H1 (cell line): ENCODE data around the gene LDLRAP1. TPM values are rescaled to one million over a fixed set of nuclear protein-coding genes. Genes with fewer than 3 reads are reported as not detected.

Source experiments
- CTCF ChIA-PET: fragments of 300-600 bp; sonication (Branson Sonifier 250); formaldehyde crosslinking; loops from one replicate; lab custom pipeline; 2021; ENCODE audit not compliant: partially characterized antibody; lab: Charles Lee
- POLR2A ChIA-PET: fragments of 300-600 bp; sonication (Branson Sonifier 250); formaldehyde crosslinking; loops from one replicate; lab custom pipeline; 2021; ENCODE audit warnings: inconsistent platforms; ENCODE audit not compliant: partially characterized antibody; lab: Charles Lee
- DNase-seq, 2 experiments: peaks; one replicate each; pipeline versions ENCODE4 v3.0.0 to v3.0.0-alpha.2; 2010 to 2022; ENCODE audit warnings: low spot score in 2 of 2, low read depth in 1 of 2, mixed read lengths in 1 of 2
- FAIRE-seq: peaks from 2 replicates; lab custom pipeline; 2011; peaks lifted over from hg19 to GRCh38; lab: Jason Lieb, UNC
- H2AFZ ChIP-seq: 2 replicates; pipeline ENCODE4 v1.8.1; 2012; ENCODE audit warnings: low read length, inconsistent platforms
- H2AK5ac ChIP-seq: 2 replicates; pipeline ENCODE4 v1.6.1; 2013; ENCODE audit warnings: low read depth, low read length
- H2BK120ac ChIP-seq: replicated peaks from 2 replicates; pipeline ENCODE3; 2013; ENCODE audit warnings: low read depth, low read length, inconsistent platforms
- H2BK12ac ChIP-seq: 2 replicates; pipeline ENCODE4 v1.6.1; 2013; ENCODE audit warnings: low read depth, low read length
- H2BK15ac ChIP-seq: 2 replicates; pipeline ENCODE4 v1.6.1; 2013; ENCODE audit warnings: low read length
- H2BK20ac ChIP-seq: 2 replicates; pipeline ENCODE4 v1.6.1; 2013; ENCODE audit warnings: low read length
- H2BK5ac ChIP-seq: 2 replicates; pipeline ENCODE4 v1.6.1; 2013; ENCODE audit warnings: low read depth, low read length
- H3K14ac ChIP-seq: 2 replicates; pipeline ENCODE4 v1.6.1; 2013; ENCODE audit warnings: inconsistent platforms; ENCODE audit not compliant: insufficient read length
- H3K18ac ChIP-seq: 2 replicates; pipeline ENCODE4 v1.6.1; 2013; ENCODE audit warnings: low read length; ENCODE audit errors: extremely low read depth
- H3K23ac ChIP-seq: 2 replicates; pipeline ENCODE4 v1.6.1; 2013; ENCODE audit warnings: inconsistent platforms; ENCODE audit not compliant: insufficient read length
- H3K23me2 ChIP-seq: 2 replicates; pipeline ENCODE4 v1.6.1; 2013; ENCODE audit warnings: low read depth, low read length
- H3K27ac ChIP-seq: 2 replicates; pipeline ENCODE4 v1.6.1; 2011; ENCODE audit warnings: low read depth, low read length, inconsistent platforms
- H3K27me3 ChIP-seq, 4 experiments: replicated peaks in 1 of 4; 1 replicate in 1 of 4; 2 replicates in 3 of 4; pipeline versions ENCODE4 v1.6.1 to v1.8.1; 2011 to 2013; ENCODE audit warnings: low read length in 3 of 4, mild to moderate bottlenecking in 3 of 4, inconsistent platforms in 2 of 4, mixed read lengths in 2 of 4, moderate library complexity in 1 of 4; ENCODE audit not compliant: control insufficient read depth in 3 of 4, insufficient read depth in 3 of 4; ENCODE audit errors: extremely low read depth in 1 of 4
- H3K36me3 ChIP-seq, 4 experiments: 2 replicates each; pipeline versions ENCODE4 v1.6.1 to v1.8.1; 2011 to 2013; ENCODE audit warnings: mild to moderate bottlenecking in 4 of 4, low read length in 3 of 4, moderate library complexity in 2 of 4, control low read depth in 1 of 4, inconsistent platforms in 1 of 4; ENCODE audit not compliant: insufficient read depth in 4 of 4, control insufficient read depth in 2 of 4
- H3K4ac ChIP-seq: replicated peaks from 2 replicates; pipeline ENCODE3; 2013; ENCODE audit warnings: low read length, low read depth, mixed read lengths, inconsistent platforms; ENCODE audit not compliant: insufficient read length
- H3K4me1 ChIP-seq, 4 experiments: replicated peaks in 1 of 4; 1 replicate in 1 of 4; 2 replicates in 3 of 4; pipeline versions ENCODE4 v1.6.1 to v1.8.1; 2011 to 2013; ENCODE audit warnings: low read length in 3 of 4, inconsistent platforms in 2 of 4, mixed read lengths in 1 of 4; ENCODE audit not compliant: insufficient read depth in 4 of 4, control insufficient read depth in 3 of 4
- H3K4me2 ChIP-seq, 2 experiments: 2 replicates each; pipeline versions ENCODE4 v1.6.1 to v1.8.1; 2011 to 2013; ENCODE audit warnings: low read depth in 2 of 2, low read length in 2 of 2, control low read depth in 1 of 2, inconsistent platforms in 1 of 2, mild to moderate bottlenecking in 1 of 2; ENCODE audit not compliant: insufficient read depth in 1 of 2
- H3K4me3 ChIP-seq, 4 experiments: fragments of 200-600, 300-600 bp in 1 of 4; sonication (generic), shearing (Covaris generic), sonication (Bioruptor Twin) in 1 of 4; 2 replicates each; pipeline versions ENCODE4 v1.5.1 to v1.8.1; 2011 to 2016; ENCODE audit warnings: low read length in 4 of 4, low read depth in 3 of 4, control low read depth in 2 of 4, inconsistent platforms in 2 of 4, mild to moderate bottlenecking in 2 of 4, mixed read lengths in 1 of 4, moderate library complexity in 1 of 4; ENCODE audit not compliant: insufficient read depth in 2 of 4; ENCODE audit errors: extremely low read depth in 1 of 4
- H3K56ac ChIP-seq: replicated peaks from 2 replicates; pipeline ENCODE3; 2013; ENCODE audit warnings: low read depth, mild to moderate bottlenecking, mixed read lengths, low read length, inconsistent platforms; ENCODE audit not compliant: insufficient read length
- H3K79me1 ChIP-seq: 2 replicates; pipeline ENCODE4 v1.6.1; 2013; ENCODE audit warnings: low read depth, low read length, control low read depth
- H3K79me2 ChIP-seq, 2 experiments: 2 replicates each; pipeline versions ENCODE4 v1.6.1 to v1.8.1; 2012 to 2013; ENCODE audit warnings: low read length in 2 of 2, mild to moderate bottlenecking in 2 of 2, inconsistent platforms in 1 of 2; ENCODE audit not compliant: insufficient read depth in 2 of 2, control insufficient read depth in 1 of 2
- H3K9ac ChIP-seq, 4 experiments: replicated peaks in 1 of 4; 1 replicate in 1 of 4; 2 replicates in 3 of 4; pipeline versions ENCODE4 v1.6.1 to v1.8.1; 2011 to 2013; ENCODE audit warnings: low read depth in 3 of 4, low read length in 3 of 4, control low read depth in 2 of 4, mild to moderate bottlenecking in 2 of 4, moderate library complexity in 2 of 4, inconsistent platforms in 1 of 4; ENCODE audit errors: extremely low read depth in 1 of 4
- H3K9me3 ChIP-seq, 2 experiments: 2 replicates each; pipeline versions ENCODE4 v1.6.1 to v1.8.1; 2012 to 2013; ENCODE audit warnings: mild to moderate bottlenecking in 2 of 2, moderate library complexity in 2 of 2, control low read depth in 1 of 2, inconsistent platforms in 1 of 2, low read depth in 1 of 2, low read length in 1 of 2, mixed read lengths in 1 of 2; ENCODE audit not compliant: insufficient read depth in 2 of 2
- H4K20me1 ChIP-seq, 2 experiments: replicated peaks in 1 of 2; 2 replicates each; pipeline versions ENCODE3 to v1.8.1; 2011 to 2013; ENCODE audit warnings: inconsistent platforms in 2 of 2, low read length in 2 of 2, mild to moderate bottlenecking in 1 of 2; ENCODE audit not compliant: insufficient read depth in 2 of 2, control insufficient read depth in 1 of 2
- H4K5ac ChIP-seq: 2 replicates; pipeline ENCODE4 v1.6.1; 2013; ENCODE audit warnings: low read length, low read depth, mixed read lengths, inconsistent platforms; ENCODE audit not compliant: insufficient read length
- H4K8ac ChIP-seq: 2 replicates; pipeline ENCODE4 v1.8.0; 2013; ENCODE audit warnings: mild to moderate bottlenecking, moderate library complexity, low read length, inconsistent platforms; ENCODE audit not compliant: insufficient read depth; ENCODE audit errors: extremely low read depth
- H4K91ac ChIP-seq: replicated peaks from 2 replicates; pipeline ENCODE3; 2013; ENCODE audit warnings: low read length, mixed read lengths, inconsistent platforms; ENCODE audit not compliant: insufficient read length
- ASH2L ChIP-seq: fragments of 200-600, 300-600 bp; sonication (generic); IDR thresholded peaks from one replicate; pipeline ENCODE4 v1.7.1; 2017; ENCODE audit warnings: low read length
- CEBPB ChIP-seq: IDR thresholded peaks from 2 replicates; pipeline ENCODE4 v1.6.1; 2012; ENCODE audit warnings: low read depth, low read length
- CHD2 ChIP-seq: IDR thresholded peaks from 2 replicates; pipeline ENCODE4 v1.6.1; 2012; ENCODE audit warnings: low read length, improper control_type of control experiment
- CREB1 ChIP-seq: IDR thresholded peaks from 2 replicates; pipeline ENCODE4 v1.6.1; 2012; ENCODE audit warnings: inconsistent platforms
- CTBP2 ChIP-seq: IDR thresholded peaks from 2 replicates; pipeline ENCODE4 v1.7.0; 2011; ENCODE audit warnings: borderline replicate concordance, mild to moderate bottlenecking, moderate library complexity, mixed read lengths, low read length; ENCODE audit not compliant: insufficient read depth, insufficient read length
- GABPA ChIP-seq: IDR thresholded peaks from 2 replicates; pipeline ENCODE4 v1.6.1; 2011; ENCODE audit warnings: mild to moderate bottlenecking, low read length, moderate library complexity, borderline replicate concordance; ENCODE audit not compliant: insufficient read depth
- KDM4A ChIP-seq: IDR thresholded peaks from one replicate; pipeline ENCODE4 v1.7.1; 2012; ENCODE audit warnings: low read depth, mild to moderate bottlenecking, moderate library complexity, low read length, inconsistent platforms; ENCODE audit not compliant: severe bottlenecking
- RNF2 ChIP-seq: fragments of 200-900, 300-1000 bp; sonication (generic); IDR thresholded peaks from 2 replicates; pipeline ENCODE4 v1.7.1; 2016; ENCODE audit warnings: borderline replicate concordance, low read depth, mild to moderate bottlenecking, antibody characterized with exemption, low read length; ENCODE audit not compliant: poor library complexity, severe bottlenecking; ENCODE audit errors: missing control alignments
- SRF ChIP-seq: IDR thresholded peaks from 2 replicates; pipeline ENCODE4 v1.6.1; 2011; ENCODE audit warnings: mild to moderate bottlenecking, low read depth, low read length, moderate library complexity
- TBP ChIP-seq: IDR thresholded peaks from 2 replicates; pipeline ENCODE4 v1.6.1; 2011; ENCODE audit warnings: low read depth, low read length, improper control_type of control experiment
- TEAD4 ChIP-seq: IDR thresholded peaks from 2 replicates; pipeline ENCODE4 v1.6.1; 2012; ENCODE audit warnings: low read depth, low read length, inconsistent platforms, mixed read lengths
- WGBS, 2 experiments: shearing (Covaris generic) in 1 of 2; methylation state at CpG; one replicate each; pipeline versions ENCODE4 v1.1.6 to v1.1.7; 2013 to 2015; ENCODE audit warnings: low lambda C conversion rate in 2 of 2, mixed read lengths in 2 of 2, inconsistent platforms in 1 of 2, low coverage in 1 of 2, missing lambda C conversion rate in 1 of 2; ENCODE audit not compliant: insufficient replicate concordance in 2 of 2, insufficient coverage in 1 of 2, insufficient read length in 1 of 2; ENCODE audit errors: extremely low coverage in 1 of 2, missing lambda C conversion rate in 1 of 2; 5-methylcytosine and 5-hydroxymethylcytosine counted together
- polyA plus RNA-seq, 7 experiments: library from polyadenylated mRNA; depleted of rRNA in 3 of 7; stranded (reverse) in 5 of 7; unstranded in 2 of 7; fragments of >200 nt in 5 of 7; fragments of 200-250 nt in 2 of 7; gene quantifications; 1 replicate in 5 of 7; 2 replicates in 1 of 7; 4 replicates in 1 of 7; pipeline versions ENCODE4 v1.2.1 to v1.2.3, GENCODE V29; 2011 to 2013; ENCODE audit warnings: missing spikeins in 2 of 7, mixed read lengths in 2 of 7
- total RNA-seq: library from RNA; stranded (reverse); fragmentation: NEBNext Ultra II Directional; extraction: Animal tissue kit (Norgen Biotek cat#: 25700); gene quantifications from 2 replicates; pipeline ENCODE4 v1.2.1, GENCODE V29; 2021
- TF ChIP-seq, protein P1 (sequence below), 3 experiments: IDR thresholded peaks; 1 replicate in 2 of 3; 2 replicates in 1 of 3; pipeline versions ENCODE4 v1.5.1 to v1.6.1; 2011; ENCODE audit warnings: low read length in 3 of 3, mild to moderate bottlenecking in 3 of 3, inconsistent platforms in 2 of 3, low read depth in 1 of 3, moderate library complexity in 1 of 3; ENCODE audit not compliant: insufficient read depth in 1 of 3; ENCODE audit errors: control extremely low read depth in 1 of 3

The LDLRAP1 gene
- total and polyA plus RNA-seq, 2 of the 8 experiments (the other 6 are each of a cell fraction or from before 2014, with no cell fraction given), result 12.8 to 13.2 TPM

DNA sequence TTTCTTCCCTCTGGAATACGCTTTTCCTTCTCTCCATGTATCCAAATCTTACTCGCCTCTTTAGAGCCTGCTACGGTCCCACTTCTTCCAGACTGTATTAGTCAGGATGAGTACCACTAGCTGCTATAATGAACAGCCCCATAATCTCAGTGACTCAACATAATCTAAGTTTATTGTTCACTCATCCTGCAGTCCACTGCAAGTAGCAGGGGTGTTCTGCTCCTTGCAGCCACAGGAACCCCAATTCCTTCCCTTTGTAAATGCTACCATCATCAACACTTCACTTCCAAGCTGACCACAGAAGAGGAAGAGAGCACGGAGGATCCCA, 18.1 kb upstream of the LDLRAP1 start:
- Histone ChIP-seq H3K27ac (no peak overlapping the region), H3K56ac (no peak overlapping the region), H2BK5ac (no peak overlapping the region), H3K36me3 (no peaks in the 10 kb centered on the region), H2BK12ac (no peak overlapping the region), H2BK120ac (no peak overlapping the region), H4K91ac (no peak overlapping the region), H2BK20ac (no peak overlapping the region), H3K79me1 (no peaks in the 10 kb centered on the region), H3K27me3 (no peaks in the 10 kb centered on the region; a peak in 1 of 7 replicates), H2BK15ac (no peak overlapping the region), H4K8ac (no peak overlapping the region), H3K4me3 (no peak overlapping the region), H3K79me2 (no peaks in the 10 kb centered on the region), H3K4me2 (no peak overlapping the region), H3K14ac (no peak overlapping the region), H3K9me3 (peaks cover 0 to 5% of the 10 kb centered on the region in 2 experiments; a peak in 1 of 4 replicates), H2AFZ (no peak overlapping the region), H3K4ac (no peak overlapping the region), H2AK5ac (no peak overlapping the region), H3K9ac (no peak overlapping the region), H3K18ac (no peak overlapping the region), H4K20me1 (peaks cover 0 to 3% of the 10 kb centered on the region in 2 experiments), H4K5ac (no peak overlapping the region), H3K23me2 (peaks cover 4% of the 10 kb centered on the region), H3K23ac (no peak overlapping the region), H3K4me1 (peaks cover 0 to 5% (median 0%) of the 10 kb centered on the region in 4 experiments; a peak in 3 of 7 replicates)
- ChIA-PET POLR2A (interaction anchor here (4.0 kb wide), 1 partner anchor 19 kb away, joined by 12 read pairs; no protein-coding TSS in a partner anchor), CTCF (interaction anchor here (0.6 to 15.3 kb wide), 4 partner anchors 13 to 255 kb away, joined by 3 to 240 read pairs (median 8); no protein-coding TSS in a partner anchor)
- FAIRE-seq, result no peak
- no peak for DNase-seq
- WGBS, 2 experiments, result 77% methylated on average over 4 of the region's 4 CpGs; no CpG with 5 or more reads in 1 of the 2 experiments
- no peak for TF ChIP-seq KDM4A
- no peak for TF ChIP-seq RNF2
- TF ChIP-seq CTBP2, result no peak
- TF ChIP-seq GABPA, result no peak
- no peak for TF ChIP-seq CREB1
- TF ChIP-seq TBP, result no peak
- TF ChIP-seq TEAD4, result no peak
- TF ChIP-seq, protein P1, sequence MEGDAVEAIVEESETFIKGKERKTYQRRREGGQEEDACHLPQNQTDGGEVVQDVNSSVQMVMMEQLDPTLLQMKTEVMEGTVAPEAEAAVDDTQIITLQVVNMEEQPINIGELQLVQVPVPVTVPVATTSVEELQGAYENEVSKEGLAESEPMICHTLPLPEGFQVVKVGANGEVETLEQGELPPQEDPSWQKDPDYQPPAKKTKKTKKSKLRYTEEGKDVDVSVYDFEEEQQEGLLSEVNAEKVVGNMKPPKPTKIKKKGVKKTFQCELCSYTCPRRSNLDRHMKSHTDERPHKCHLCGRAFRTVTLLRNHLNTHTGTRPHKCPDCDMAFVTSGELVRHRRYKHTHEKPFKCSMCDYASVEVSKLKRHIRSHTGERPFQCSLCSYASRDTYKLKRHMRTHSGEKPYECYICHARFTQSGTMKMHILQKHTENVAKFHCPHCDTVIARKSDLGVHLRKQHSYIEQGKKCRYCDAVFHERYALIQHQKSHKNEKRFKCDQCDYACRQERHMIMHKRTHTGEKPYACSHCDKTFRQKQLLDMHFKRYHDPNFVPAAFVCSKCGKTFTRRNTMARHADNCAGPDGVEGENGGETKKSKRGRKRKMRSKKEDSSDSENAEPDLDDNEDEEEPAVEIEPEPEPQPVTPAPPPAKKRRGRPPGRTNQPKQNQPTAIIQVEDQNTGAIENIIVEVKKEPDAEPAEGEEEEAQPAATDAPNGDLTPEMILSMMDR (IDR thresholded peaks at IDR 0.05; ENCODE audit: control extremely low read depth in 1 of 3, insufficient read depth in 1 of 3, low read depth in 1 of 3, low read length in 3 of 3), result no peak
- TF ChIP-seq CEBPB, result no peak
- TF ChIP-seq SRF, result no peak
- TF ChIP-seq CHD2, result no peak
- TF ChIP-seq ASH2L, result no peak
